T-helper 2 cell (primary cell): ENCODE data around the gene FGGY.
"Not testable (repeated sequence)": the region's sequence is repeated elsewhere in the genome, so short reads cannot be mapped to it uniquely, and the experiment has no call there.

ENCODE experiments used
- DNase-seq, 5 experiments: peaks; one replicate each; pipeline versions ENCODE4 v3.0.0 to v3.0.0-alpha.2; 2012 to 2022

The FGGY gene

GRCh38 chr1:59352065-59352464, 55.2 kb downstream of the FGGY start:
- DNase-seq = no peak

GRCh38 chr1:59353453-59353852, 56.6 kb downstream of the FGGY start:
- no peak for DNase-seq

- not testable (repeated sequence) for DNase-seq
These were observed 57.3 kb downstream of the FGGY start for GRCh38 chr1:59354239-59354638.

- DNase-seq = no peak
These were observed 57.9 kb downstream of the FGGY start for GRCh38 chr1:59354709-59355337.

GRCh38 chr1:59355361-59355760, 58.5 kb downstream of the FGGY start:
- no peak for DNase-seq

GRCh38 chr1:59356627-59357026, 59.7 kb downstream of the FGGY start:
- DNase-seq = no peak

GRCh38 chr1:59357645-59358320, 60.9 kb downstream of the FGGY start:
- no peak for DNase-seq

GRCh38 chr1:59359325-59359724, 62.4 kb downstream of the FGGY start:
- DNase-seq = no peak

GRCh38 chr1:59360170-59360569, 63.3 kb downstream of the FGGY start:
- DNase-seq = no peak

GRCh38 chr1:59360729-59361128, 63.8 kb downstream of the FGGY start:
- DNase-seq = no peak

GRCh38 chr1:59361766-59362165, 64.9 kb downstream of the FGGY start:
- no peak for DNase-seq

GRCh38 chr1:59364037-59364436, 67.1 kb downstream of the FGGY start:
- no peak for DNase-seq

- no peak for DNase-seq
These were observed 69.5 kb downstream of the FGGY start for GRCh38 chr1:59366346-59366745.

- no peak for DNase-seq
These were observed 70.6 kb downstream of the FGGY start for GRCh38 chr1:59367301-59368007.

GRCh38 chr1:59368008-59368670, 71.2 kb downstream of the FGGY start:
- DNase-seq = no peak

- no peak for DNase-seq
These were observed 78.7 kb downstream of the FGGY start for GRCh38 chr1:59375321-59376220.

GRCh38 chr1:59377350-59377904, 80.5 kb downstream of the FGGY start:
- DNase-seq = no peak

- DNase-seq = no peak
These were observed 81.9 kb downstream of the FGGY start for GRCh38 chr1:59378621-59379370.

GRCh38 chr1:59379371-59379728, 82.5 kb downstream of the FGGY start:
- no peak for DNase-seq

- no peak for DNase-seq
These were observed 87.1 kb downstream of the FGGY start for GRCh38 chr1:59383963-59384362.

- no peak for DNase-seq
These were observed 87.5 kb downstream of the FGGY start for GRCh38 chr1:59384443-59384842.
